Activated T-cell treated with anti-CD3 and anti-CD28 coated beads for 4 hours (primary cell): ENCODE data around the gene KLKB1.
"Not testable (repeated sequence)": the region's sequence is repeated elsewhere in the genome, so short reads cannot be mapped to it uniquely, and the experiment has no call there.

ENCODE experiments used
- DNase-seq: peaks from one replicate; pipeline ENCODE4 v3.0.0-alpha.2; 2020

Gene KLKB1

DNA sequence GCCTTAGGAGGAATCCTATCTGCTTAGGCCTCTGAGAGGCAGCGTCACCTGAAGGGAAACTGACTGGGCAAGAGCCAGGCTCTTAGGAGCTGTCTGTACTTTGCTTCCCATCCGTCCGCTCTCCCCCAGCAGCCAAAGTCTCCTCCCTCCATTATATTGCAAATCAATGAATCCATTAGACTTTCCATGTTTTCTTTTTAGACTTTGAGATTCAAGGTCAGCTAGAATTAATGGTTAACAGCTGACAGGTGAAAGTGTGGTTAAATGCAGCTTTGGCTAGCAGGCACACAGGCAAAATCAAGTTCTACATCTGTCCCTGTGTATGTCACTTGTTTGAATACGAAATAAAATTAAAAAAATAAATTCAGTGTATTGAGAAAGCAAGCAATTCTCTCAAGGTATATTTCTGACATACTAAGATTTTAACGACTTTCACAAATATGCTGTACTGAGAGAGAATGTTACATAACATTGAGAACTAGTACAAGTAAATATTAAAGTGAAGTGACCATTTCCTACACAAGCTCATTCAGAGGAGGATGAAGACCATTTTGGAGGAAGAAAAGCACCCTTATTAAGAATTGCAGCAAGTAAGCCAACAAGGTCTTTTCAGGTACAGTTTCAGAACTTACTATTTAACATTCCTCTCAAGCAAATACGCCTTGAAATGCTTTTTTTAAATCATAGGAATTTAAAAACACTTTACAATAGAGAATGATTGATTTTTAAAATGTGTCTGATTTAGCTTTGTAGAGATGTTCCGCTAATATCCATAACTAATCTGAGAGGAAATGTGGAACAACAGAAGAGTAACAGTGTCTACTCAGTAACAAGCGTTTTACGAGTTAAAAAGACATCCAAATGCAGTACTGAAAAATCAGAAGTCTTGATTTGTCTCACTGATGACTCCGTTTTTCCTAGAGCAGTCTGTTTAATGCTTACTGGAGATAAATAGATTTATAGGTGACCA, 38.7 kb downstream of the KLKB1 start, which contains the start of gene F11:
Gene F11 (plus strand): TSS at position 507 of the 970 bp plus-strand sequence. CDS start 948 bp downstream, outside the sequence.
- no peak for DNase-seq

DNA sequence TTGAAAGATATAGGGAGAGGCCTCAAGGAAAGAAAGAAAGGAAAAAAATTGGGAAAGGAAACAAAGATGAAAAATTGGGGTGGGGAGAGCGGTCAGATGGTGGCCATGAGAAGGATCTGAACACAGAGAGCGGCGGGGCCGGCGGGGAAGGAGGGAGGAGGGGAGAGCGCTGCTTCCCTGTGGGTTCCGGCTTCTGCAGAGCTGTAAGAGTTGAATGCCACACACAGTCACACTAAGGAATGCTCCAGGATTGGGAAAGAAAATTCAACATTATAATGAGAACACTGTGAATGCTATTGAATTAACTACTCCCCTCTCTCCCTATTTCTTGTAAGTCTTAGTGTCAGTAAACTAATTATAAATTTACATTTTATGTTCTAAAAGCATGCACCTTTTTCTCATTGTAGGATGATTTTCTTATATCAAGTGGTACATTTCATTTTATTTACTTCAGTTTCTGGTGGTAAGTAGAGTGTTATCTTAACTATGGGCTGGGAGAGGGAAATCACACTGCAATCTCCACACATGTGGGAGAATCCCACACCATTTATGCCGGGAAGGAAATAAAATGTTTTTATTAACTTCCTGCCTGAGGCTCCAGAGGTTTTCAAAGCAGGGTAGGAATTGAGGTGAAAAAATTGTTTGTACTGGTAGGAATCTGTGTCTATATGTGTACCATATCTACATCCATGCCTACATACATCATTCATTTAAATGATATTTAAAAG, 39.6 kb downstream of the KLKB1 start:
- no peak for DNase-seq

DNA sequence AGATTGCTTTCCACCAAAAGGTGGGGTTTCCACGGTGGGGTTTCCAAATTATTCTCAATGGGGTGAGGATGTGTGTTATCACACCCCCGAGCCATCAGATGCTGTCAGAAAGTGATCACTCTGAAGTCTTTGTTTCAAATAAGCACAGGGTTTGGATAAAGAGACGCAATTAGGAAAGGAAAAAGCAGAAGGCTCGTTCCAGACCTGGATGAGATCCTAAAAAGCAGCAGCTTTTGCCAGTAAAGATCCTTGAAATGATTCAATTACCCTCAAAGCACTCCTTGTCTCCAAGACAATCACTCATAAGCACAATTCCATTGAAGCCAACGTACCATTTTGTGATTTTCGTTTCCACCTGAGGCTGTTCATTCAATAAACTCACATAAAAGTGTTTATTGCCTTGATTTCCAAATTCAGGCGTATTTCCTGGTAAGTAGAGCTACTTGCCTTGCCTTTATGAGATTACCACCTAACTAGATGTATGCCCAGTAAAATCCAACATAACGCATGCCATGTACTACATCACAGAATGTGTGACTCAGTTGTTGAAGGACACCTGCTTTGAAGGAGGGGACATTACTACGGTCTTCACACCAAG, 43.9 kb downstream of the KLKB1 start:
- DNase-seq, result no peak

DNA sequence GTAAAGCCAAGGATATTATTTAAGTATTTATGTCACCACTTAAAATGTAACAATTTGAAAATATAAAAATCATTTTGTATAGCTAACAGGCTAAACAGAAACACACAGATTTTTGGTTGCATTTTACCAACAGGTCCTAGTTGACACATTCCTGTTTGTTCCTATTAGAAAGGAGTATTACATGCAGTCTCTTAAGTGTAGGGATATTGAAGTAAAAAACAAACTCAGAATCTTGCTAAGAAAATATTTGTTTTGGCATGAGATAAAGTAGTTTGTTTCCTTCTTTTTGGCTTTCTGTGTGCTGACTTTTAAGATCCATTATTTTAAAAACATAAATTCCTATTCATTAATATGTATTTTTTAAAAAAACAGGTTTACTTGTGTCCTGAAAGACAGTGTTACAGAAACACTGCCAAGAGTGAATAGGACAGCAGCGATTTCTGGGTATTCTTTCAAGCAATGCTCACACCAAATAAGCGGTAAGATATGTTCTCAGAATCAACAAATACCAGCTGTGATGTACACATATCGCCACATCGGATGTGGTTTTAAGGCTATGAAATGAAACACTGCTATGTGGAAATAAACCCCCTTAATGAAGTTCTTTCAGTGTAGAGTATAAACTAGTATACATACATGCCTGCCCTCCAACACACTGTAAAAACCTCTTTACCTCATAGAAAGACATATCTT, 45.5 kb downstream of the KLKB1 start:
- DNase-seq, result no peak

DNA sequence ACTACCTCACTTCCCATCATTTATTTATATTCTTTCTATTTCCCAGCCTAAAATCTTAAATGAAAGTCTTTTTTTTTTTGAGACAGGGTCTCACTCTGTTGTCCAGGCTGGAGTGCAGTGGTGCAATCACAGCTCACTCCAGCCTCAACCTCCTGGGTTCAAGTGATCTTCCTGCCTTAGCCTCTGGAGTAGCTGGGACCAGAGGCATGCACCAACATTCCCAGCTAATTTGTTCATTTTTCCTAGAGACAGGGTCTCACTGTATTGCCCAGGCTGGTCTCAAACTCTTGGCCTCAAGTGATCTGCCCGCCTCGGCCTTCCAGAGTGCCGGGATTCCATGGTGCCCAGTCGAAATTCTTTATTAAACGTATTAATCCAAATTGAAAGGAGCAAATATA, 46.1 kb downstream of the KLKB1 start:
- DNase-seq, result not testable (repeated sequence)

DNA sequence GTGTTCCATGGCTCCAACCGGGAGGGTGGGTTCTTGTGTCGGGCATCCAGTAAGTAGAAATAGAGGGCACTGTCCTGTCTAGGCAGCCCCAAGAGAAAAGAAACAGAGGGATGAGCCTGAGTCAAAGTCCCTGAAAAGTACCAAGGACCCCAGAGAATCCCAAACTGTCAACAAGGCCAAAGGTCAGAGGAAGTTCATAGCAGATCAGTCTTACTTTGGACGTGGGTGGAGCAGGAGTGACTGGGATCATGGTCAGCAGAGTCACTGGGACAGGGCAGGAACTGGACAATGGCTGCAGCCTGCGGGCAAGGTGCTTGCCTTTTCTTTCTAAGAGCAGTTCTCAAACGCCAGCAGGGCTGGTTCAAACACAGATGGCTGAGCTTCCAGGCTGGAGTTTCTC, 56.0 kb downstream of the KLKB1 start:
- DNase-seq, result no peak

DNA sequence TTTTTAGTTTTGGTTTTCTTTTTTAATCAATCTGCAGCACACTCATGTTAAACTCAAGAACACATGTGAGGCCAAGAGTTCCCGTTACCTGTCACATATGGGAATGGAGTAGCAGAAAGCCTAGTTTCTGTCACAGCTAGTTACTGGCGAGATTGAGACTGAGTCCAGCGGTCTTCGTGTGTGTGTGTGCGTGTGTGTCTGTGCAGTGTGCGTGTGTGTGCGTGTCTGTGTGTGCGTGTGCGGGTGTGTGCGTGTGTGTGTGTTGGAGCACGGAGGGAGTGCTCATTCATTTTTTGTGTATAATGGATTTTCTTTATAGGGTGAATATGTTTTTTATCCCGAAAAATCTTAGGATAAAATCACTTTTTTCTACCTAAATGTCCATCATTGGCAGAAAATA, 57.8 kb downstream of the KLKB1 start:
- no peak for DNase-seq

DNA sequence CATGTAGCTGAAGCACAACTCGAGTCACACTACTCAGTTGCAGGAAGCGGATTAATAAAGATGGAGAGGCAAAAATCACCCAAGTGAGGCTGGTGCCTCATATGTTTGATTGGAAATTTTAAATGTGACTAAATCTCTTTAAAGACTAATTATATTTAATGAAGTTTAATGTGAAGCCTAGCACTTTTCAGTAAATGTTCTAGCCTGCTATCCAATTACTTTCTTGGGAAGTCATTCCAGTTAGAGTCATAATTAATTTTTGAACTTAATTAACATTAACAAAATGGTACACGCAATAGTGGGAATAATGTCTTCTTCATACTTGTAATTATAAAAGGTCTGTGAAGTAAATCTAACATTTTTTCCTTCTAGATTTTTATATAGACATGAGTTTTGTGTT, 59.3 kb downstream of the KLKB1 start:
- no peak for DNase-seq

DNA sequence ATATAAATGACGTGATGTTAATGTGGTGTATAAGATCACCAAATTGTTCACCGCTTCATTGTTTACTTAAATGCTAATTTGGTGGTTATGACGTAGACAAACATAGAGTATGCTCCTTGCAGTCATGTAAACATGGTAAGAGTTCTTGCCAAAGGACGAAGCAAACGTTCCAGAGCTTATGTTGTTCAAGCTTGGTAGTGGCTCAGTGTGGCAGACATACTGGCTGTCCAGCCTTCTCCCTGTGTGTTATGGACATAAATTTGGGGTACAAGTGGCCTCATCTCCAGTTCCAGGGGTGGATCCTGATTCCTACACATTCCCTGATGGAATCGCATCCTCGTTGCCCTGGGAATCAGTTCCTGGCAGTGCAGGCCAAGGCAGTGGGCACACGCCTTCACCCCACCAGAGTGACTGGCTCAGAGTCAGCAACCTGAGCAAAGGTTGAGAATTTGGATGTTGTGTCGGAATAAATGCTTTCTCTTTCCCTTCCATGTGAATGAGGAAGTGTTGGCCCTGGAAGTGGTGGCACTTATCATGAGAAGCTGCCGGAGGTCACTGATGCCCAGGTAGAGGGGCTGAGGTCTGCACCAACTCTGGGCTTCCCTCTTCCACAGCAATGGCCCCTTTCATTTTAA, 64.1 kb downstream of the KLKB1 start:
- no peak for DNase-seq

DNA sequence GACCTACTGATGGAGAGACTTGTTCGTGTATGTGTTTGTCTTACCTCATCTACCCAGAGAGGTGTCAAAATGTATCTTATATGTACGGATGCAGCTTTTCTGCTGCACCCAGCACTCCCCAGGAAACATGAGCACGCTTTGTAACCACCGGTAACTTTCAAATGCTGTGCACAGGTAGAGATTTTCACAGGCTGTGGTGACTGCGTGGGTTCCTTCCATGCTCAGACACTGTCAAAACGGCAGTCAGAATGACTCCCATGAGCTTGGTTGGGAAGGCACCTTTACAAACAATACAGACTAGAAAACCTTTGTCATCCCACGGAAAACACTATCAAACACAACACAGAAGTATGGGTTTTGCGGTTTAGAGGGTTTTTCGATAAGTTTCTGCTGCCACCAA, 66.9 kb downstream of the KLKB1 start:
- no peak for DNase-seq

DNA sequence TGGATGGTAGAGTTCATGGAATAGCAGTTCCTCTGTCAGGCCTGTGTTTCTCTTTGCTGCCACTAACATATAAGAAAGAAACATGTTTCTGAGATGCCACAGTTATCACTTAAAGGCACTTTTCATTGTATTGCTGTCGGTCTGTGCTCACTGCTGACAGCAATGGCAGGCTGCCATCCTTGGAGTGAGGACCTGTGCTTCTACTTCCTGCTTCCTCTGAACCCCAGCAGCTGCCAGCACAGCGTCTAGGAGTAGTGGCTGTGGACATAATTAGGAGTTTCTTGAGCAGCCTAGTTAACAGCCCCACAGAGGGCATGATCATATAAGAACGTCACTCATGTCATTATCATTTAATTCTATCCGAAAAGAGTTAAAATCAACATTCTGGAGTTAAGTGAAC, 69.2 kb downstream of the KLKB1 start:
- no peak for DNase-seq

DNA sequence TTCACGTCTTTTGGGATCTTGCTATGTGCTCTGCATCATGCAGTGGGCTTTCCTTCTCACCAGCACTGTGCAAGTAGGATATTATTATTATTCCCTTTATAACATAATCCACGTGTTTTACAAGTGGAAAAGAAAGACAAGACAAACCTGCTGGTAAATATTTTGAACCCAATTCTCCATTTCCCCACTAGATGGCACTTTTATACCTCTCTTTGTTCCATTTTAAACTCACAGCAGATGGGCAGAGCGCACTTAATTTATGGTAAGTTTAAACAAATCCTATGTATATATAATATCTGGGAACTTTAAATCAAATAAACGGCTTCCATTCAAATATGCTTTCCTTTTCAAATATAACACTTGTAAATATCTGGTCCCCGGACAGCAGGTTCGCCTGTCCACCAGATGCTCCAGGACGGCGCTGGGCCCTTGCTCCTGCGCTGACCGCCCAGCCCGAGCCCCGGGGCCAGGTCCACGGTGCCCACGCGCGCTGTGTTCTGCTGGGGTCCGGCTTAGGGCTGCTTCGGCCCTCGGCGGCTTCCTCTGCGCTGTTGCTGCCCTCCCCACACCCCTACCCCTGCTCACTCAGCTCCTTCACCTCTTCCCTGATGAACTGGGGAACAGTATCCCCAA, 69.8 kb downstream of the KLKB1 start:
- DNase-seq, result no peak

DNA sequence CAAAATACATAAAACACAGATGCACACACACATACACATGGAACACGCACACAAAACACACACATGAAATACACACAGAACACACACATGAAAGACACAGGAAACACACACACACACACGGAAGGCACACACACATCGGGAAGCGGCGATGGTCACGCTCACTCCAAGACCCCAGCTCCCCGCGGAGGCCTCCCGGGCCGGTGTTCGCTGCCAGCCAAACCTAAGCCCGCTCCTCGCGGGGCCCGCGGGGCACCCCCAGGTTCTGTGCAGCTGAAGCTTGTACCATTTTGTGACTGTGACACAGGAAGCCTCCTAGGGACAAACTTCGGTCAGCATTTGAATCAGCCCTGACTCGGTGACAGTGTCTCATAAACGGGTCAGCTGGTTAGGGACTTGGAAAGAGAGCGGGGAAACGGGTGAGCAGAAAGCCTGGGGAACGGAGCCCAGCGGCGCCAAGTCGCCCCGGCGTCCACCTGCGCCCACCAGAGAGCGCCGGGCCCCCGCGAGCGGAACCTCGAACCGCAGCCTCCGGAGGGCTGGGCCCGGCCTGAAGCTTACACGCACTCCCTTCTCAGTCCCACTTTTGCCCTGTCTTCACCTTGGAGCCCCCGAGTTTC, 70.8 kb downstream of the KLKB1 start:
- DNase-seq, result no peak

DNA sequence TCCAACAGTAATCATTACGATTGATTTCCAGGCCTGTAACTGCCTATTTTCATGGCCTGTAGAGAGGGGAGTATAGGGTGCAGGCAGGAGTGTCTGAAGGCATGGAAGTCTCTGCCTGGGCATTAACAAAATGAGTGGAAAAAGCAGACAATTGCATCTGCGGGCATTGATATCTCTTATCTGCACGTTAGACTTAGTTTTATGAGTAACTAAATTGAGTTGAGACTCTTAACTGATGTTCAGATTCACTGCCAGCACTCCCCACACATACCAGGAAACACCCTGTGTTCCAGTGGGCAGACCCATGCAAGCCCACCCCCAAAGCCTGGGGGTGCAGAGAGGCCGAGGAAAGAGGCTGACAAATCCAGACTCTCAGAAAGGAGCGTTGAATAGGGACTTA, 72.0 kb downstream of the KLKB1 start:
- DNase-seq, result no peak

DNA sequence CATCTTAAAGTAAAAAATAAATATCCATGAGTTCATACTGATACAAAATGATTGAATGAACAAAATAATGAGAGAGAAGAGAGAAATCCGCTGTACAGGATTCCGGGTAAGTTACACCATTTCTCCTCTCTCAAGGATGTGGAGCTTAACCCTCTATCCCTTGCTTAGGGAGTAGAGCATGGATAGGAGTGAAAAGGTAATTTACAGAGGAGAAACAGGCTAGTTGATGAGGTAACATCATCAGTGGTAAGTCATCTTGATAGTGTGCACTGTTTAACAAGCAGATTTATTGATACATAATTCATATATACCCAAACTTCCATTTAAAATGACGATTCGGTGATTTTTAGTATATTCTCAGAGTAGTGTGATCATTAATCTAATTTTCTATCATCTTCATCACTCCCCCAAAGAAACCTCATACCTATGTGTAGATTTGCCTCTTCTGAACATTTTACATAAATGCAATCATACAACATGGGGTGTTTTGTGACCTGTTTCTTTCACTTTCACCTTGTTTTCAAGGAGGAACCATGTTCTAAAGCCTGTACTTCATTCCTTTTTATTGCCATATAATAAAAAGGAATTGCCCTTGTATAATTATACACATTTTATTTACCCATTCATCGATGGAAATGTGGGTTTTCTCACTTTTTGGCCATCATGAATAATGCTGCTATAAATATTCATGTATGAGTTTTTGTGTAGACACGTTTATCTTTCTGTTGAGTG, 73.5 kb downstream of the KLKB1 start:
- DNase-seq, result no peak

DNA sequence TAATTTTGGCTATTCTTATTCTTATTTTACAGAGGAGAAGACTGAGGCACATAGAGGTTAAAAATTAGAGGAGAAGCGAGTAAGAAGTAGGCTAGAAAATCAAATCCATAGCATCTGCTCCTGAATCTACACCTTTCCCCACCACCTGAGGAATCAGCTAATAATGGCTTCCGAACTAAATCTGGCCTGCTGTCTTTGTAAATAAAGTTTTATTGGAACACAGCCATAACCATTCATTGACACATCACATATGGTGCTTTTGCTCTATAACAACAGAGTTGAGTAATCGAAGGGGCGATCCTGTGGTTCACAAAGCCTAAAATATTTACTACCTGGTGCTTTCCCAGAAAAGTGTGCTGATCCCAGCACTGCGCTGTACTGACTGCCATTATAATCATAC, 76.9 kb downstream of the KLKB1 start:
- DNase-seq, result no peak

DNA sequence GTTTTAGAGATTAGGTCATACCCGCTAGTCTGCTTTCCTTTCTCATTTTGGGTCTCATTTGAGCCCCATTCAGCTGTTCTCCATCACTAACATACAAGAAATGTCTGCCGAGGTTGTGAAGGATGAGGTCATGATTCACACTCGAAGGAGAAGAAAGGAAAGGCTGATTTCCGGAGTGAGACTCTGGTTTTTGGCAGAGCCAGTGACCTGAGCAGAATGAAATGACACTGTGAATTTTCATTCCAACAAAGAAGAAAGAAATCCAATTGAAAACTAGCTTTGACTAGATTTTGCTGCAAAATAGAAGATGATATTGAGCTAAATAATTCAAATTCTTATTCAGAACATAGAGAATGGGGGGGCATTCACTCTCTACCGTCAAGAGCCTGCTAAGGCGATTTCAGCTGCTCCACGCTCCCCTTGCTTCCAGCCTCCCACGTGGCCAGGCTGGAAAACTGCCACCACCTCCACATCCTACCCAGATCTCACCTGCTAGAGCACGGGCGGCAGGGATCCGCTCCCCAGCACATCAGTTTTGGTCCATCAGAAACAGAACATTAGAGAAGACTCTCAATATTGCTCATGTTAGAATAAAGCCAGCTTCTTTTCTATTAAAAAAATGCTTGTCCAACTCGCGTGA, 77.7 kb downstream of the KLKB1 start:
- no peak for DNase-seq

DNA sequence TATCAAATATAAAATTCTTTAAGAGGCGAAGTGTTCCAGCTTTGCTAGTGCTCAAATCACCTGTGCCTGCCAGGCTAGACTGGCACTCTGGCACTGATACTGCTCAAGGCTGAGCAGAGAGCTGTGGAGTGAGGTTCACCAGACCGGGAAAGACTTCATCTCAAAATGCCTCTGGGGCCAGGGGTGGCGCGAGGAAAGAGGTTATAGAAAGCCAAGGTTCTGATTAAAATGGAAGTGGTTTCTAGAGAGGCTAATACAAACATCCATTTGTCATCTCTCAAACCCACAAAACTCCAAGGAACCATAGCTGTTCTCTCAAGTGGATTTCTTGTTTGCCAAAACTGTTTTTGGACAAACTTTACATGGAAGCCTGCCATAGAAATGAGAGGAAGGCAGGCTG, 80.2 kb downstream of the KLKB1 start:
- no peak for DNase-seq

DNA sequence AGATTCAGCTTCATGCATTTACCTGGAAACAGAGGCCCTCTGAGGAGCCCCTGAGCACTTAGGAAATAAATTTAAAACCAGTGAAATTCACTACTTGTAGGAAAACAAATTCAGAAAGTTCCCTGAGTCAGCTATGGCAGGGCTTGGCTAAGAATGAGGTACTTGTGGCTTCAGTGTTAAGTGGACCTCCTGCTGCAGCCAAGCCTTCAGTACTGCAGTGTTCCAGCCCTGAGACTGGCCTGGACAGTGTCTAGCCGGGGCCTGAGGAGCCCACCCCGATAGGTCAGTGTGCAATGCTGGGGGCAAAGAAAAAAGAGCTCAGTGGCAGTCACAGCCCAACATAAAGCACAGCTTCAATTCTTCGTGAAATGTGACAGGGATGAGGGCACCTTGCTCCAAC, 80.6 kb downstream of the KLKB1 start:
- DNase-seq, result no peak
